NCI-H2029 treated with DMSO at 0.1 percent for 48 hours (cell line): ENCODE data around the gene DEPDC5.

Source experiments
- DNase-seq: peaks from one replicate; lab custom pipeline; 2025; lab: John Stamatoyannopoulos, UW

The DEPDC5 gene

GRCh38 chr22:31895411-31896123 lies 141.7 kb downstream of the DEPDC5 start:
- no peak for DNase-seq

DNA sequence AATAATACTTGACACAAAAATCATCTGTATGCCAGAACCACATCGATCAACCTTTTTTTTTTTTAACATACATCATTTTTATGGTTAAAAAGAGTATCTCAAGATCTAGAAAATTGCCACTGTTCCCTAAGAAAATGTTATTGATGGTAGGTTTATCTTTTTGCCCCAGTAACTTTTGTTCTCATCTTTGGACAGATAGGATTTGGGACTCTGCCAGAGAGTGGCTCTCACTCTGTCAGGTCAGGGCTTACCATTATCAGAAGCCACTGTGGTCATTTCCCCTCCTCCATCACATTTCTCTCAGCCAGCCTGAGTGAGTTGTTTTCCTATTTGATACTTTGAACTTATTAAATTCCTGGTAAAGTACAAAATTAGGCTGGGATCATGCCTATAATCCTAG lies 142.7 kb downstream of the DEPDC5 start:
- DNase-seq, result no peak

- DNase-seq, result no peak
Observed at GRCh38 chr22:31897842-31898805, 144.3 kb downstream of the DEPDC5 start.

GRCh38 chr22:31898926-31899325 lies 145.1 kb downstream of the DEPDC5 start:
- DNase-seq, result no peak

GRCh38 chr22:31899669-31900068 lies 145.8 kb downstream of the DEPDC5 start:
- DNase-seq, result no peak

DNA sequence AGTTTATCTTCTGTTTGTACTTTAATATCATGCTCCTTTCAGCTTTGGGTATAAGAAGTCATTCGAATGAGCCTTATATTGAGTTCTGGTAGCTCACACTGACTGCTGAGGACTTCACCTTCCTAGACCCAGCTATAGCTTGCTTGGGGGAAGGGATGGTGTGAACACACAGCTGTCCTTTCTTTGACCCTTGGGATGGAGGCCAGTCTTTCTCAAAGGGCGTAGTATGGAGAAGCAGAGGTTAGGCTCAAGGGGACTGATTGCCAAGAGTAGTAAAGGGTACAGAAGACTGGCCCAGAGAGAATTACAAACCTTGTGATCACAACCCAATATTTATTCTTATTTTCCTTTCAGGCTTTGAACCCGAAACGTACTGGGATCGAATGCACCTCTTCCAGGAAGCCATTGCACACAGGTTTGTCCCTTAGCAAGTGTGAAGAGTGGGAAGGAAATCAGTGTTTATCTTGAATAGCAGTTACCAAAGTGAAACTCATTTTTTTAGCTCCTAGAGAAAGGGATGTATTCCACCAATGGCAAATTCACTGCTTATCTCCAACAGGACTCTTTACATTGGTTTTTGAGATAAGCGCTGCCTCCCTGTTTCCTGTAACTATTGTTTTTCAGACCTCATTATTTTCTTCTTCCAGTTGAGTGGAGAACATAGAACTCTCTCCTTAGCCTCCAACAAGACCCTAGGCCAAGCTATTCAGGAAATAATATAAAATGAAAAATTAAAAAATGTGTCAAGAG lies 147.7 kb downstream of the DEPDC5 start:
- no peak for DNase-seq

GRCh38 chr22:31904651-31905050 lies 150.8 kb downstream of the DEPDC5 start:
- DNase-seq, result no peak

GRCh38 chr22:31905356-31905755 lies 151.5 kb downstream of the DEPDC5 start:
- DNase-seq, result no peak

GRCh38 chr22:31906086-31906485 lies 152.3 kb downstream of the DEPDC5 start:
- no peak for DNase-seq

GRCh38 chr22:31906569-31906968 lies 152.8 kb downstream of the DEPDC5 start:
- DNase-seq, result no peak

DNA sequence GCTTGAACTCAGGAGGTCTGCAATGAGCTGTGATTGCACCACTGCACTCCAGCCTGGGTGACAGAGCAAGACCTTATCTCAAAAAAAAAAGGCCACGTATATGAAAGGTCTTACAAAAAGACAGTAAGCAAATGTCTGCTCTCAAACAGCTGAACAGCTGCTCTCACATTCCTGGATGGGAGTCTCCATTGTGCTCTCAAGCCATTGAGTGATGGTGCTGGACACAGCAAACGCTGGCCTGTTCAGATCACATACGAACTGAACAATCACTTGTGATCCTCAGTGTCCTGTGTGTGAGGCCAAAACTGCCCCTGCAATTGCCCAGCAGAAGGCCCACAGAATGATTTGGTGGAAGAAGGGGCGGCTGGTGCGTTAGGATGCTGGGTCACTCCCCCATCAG lies 156.2 kb downstream of the DEPDC5 start:
- no peak for DNase-seq

DNA sequence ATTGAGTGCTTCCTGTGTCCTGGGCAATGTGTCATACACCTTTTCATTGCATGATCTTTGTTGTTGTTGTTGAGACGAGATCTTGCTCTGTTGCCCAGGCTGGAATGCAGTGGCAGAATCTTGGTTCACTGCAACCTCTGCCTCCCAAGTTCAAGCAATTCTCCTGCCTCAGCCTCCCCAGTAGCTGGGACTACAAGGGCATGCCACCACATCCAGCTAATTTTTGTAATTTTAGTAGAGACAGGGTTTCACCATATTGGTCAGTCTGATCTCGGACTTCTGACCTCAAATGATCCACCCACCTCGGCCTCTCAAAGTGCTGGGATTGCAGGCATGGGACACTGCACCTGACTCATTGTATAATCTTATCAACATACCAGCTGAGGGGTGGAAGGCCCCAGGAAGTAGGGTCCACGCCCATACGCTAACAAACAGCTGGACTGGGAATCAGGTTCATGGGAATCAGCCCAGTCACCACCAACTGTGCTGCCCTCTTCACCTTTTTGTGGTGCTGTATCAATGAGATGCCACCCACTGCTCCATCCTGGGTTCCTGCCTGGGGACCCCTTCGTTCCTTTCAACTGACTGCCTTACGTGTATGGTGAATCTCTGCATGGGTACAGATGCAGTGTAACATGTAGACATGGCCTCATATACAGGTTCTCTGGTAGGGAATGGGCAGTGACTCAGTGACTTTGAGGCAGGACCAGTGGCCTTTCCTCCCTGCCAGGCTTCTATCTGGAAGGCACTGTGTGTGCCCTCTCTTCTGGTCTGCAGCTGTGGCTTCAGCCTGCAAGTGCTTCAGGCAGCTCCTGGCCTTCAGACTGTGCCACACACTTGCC lies 158.0 kb downstream of the DEPDC5 start:
- DNase-seq, result no peak

- DNase-seq, result no peak
Observed at GRCh38 chr22:31912407-31912743, 158.6 kb downstream of the DEPDC5 start.

- no peak for DNase-seq
Observed at GRCh38 chr22:31915586-31915985, 161.8 kb downstream of the DEPDC5 start.

DNA sequence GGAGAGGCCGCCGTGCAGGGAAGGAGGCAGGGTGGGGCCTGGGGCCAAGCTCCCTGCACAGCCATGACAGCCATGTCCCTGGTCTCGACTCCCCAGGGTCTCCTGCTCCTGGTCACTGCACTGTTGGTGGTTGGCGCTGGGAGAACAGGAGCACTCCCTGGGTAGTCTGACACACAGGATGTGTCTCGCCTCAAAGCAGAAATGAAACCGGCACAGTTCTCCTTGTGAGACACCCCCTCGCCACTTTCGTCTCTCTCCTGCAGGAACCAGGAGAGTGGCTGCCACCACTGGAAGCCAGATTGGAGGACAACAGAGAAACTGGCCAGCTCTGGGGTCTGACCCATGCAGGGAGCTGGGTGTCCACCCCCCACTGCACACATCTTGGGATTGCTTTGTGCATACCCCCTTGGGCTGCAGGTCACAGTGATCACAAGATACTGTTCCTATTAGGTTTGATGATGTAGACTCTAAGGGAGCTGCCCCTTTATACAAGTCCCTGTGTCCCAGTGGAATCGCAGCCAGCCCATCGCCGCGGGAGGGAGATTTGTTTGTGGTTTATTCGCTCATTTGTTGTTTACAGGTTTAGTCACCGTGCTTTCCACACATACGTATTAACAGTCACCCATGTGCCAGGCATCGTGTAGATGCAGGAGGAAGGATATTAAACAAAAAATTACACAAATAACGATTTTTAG lies 163.6 kb downstream of the DEPDC5 start:
- no peak for DNase-seq

- DNase-seq, result no peak
Observed at GRCh38 chr22:31919730-31920129, 165.9 kb downstream of the DEPDC5 start.

DNA sequence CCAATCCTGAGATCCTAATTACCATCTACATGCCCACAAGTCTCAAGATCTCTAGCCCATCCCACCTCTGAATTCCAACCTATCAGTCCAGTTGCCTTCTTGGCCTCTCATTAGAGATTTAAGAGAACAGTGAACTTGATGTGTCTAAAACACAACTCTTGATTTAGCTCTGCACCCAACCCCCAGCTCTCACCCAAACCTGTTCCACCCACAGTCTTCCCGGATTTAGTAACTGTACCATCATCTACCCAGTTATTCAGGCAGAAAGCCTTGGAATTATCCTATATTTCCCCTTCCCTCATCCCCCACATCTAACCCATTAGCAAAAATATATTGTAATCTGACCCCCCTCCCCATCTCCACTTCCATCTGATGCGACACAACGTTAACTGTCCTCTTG lies 166.5 kb downstream of the DEPDC5 start:
- no peak for DNase-seq

DNA sequence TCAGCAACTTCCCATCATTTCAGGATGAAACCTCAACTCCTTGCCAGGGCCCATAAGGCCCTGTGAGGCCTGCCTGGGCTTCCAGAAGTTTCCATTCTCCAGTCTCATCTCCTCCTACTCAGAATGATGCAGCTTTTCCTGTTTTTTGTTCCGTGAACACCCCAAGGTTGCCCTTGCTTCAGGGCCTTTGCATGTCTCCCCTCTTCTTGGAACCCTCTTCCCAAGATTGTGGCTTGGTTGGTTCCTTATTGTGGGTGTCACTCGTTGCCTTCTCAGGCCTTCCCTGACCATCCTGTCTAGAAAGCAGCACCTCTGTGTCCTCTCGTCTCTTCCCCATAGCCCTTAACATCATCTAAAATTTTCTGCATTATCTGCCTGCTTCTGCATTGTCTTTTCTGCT lies 167.3 kb downstream of the DEPDC5 start:
- DNase-seq, result no peak

- no peak for DNase-seq
Observed at GRCh38 chr22:31922534-31922933, 168.7 kb downstream of the DEPDC5 start.

- no peak for DNase-seq
Observed at GRCh38 chr22:31923136-31923535, 169.3 kb downstream of the DEPDC5 start.

DNA sequence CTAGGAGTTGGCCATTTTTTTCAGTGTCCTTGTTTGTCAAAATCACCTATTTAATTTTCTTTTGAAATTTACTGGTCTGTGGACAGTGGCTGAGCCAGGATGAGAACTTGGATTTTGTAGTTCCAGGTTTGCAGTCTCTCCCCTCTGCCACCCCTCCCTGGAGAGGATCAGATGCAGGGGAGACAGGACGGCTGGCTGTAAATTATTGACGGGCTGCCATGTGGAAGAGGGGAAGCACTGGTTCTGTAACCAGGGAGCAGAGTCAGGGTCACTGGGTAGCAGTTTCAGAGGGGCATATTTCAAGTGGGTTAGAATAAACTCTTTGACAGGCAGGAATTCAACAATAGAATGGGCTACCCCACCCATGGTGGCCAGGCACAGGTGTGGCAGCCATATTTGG lies 169.9 kb downstream of the DEPDC5 start:
- DNase-seq, result no peak
